Measurements from ENCODE around the gene SMIM36.
"Not testable (repeated sequence)": the region's sequence is repeated elsewhere in the genome, so short reads cannot be mapped to it uniquely, and the experiment has no call there.

SMIM36 gene

GRCh38 chr17:55500103-55500502 lies 11.1 kb downstream of the SMIM36 start:
- no peak for DNase-seq

GRCh38 chr17:55496094-55496881 lies 15.0 kb downstream of the SMIM36 start:
- DNase-seq, result no peak

- DNase-seq, result no peak
Observed at GRCh38 chr17:55495239-55495638, 16.0 kb downstream of the SMIM36 start.

- DNase-seq, result no peak
Observed at GRCh38 chr17:55492781-55493341, 18.4 kb downstream of the SMIM36 start.

- no peak for DNase-seq
Observed at GRCh38 chr17:55490376-55490775, 20.9 kb downstream of the SMIM36 start.

DNA sequence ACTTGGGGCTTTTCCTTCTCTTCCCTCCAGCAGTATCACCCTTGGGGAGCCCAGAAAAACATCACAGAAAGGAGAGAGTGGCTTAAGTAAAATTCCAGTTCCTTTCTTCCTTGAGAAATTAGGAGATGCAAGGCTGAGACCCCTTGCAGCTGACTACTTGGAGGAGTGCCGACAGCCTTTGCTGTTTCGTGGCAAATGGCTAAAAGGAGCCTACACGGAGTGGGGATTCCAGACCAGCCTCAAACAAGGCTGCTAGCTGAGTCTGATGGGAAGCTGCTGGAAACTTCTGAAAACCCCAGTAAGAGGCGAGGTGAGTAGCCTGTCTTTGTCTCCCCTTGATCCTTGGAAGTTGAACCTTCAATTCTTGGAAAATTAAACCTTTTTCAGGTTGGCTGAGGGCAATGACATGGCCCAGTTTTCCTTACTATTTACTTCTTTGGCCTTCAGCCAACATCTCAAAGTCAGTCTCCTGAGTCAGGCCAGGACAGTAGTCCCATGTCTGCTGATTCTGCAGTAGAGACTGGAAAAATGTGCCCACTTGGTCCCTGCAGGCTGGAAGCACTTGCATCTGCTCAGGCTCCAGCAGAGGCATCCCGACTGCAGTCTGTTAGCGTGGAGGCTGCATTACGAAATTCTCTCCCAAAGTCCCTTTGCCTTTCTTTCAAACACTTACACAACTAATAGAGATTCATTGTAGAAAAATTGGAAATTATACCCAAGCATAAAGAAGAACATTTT lies 23.4 kb downstream of the SMIM36 start:
- no peak for DNase-seq

- DNase-seq, result no peak
Observed at GRCh38 chr17:55484575-55484974, 26.7 kb downstream of the SMIM36 start.

DNA sequence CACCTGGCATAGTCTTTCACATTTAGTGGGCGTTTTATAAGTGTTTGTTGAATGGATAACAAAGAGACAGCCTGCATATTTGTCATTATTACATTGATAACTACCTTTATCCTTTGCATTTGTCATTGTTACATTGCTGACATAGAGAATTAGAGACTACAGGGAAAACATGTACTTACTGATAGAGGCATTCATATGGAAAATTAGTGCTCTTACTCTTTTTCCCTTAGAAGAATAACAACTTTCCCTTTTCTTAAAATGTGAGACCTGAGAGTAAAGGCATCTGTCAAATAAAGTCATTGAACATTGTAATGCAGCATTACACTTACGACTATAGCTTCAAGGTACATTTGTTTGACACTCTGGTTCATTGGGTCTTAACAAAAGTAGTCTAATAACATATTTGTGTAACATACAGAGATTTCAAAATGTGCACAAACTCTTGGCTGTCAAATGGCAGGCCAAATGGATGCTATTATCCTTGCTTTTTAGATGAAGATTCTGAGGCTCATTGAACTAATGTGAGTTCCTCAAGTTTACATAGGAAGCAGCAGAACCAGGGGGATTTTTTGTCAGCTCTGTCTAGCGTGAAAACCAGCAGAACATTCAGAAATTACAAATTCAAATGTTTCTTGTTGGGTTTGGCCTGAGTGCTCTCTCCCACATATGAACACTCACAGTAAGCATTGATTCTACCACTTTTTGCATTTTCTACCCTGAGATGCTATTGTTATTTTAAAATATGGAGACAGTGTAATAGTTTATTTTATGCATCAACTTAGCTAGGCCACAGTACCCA lies 28.5 kb downstream of the SMIM36 start:
- DNase-seq, result no peak

DNA sequence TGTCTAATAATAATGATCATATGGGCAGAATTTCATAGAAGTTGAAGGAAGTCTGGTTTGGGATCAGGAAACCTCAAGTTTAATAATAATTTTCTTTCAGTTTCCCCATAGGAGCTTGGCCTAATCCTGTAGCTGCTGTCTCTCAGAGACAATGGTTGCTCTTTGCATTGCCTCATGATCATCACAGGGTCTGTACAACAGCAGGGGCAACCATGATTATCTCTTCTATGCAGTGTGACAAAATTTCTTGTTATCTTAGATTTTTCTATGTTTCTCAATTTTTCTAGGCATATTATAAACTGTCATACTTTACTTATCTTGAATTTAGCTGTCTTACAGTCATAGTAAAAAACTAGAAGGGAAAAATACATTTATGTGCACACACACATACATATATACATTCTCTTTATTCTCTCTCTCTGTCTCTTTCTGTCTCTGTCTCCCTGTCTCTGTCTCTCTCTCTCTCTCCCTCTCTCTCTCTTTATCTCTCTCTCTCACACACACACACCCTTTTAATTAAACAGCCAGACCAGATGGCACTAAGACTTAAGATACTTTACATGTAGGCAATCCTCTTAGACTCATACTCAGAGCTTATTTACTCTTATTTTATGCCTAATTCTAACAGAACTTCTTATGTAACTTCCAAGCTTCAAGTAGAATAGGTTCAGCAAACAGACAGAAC lies 30.5 kb downstream of the SMIM36 start:
- DNase-seq, result no peak

- DNase-seq, result no peak
Observed at GRCh38 chr17:55479903-55480302, 31.3 kb downstream of the SMIM36 start.

- no peak for DNase-seq
Observed at GRCh38 chr17:55478971-55479370, 32.3 kb downstream of the SMIM36 start.

- DNase-seq, result no peak
Observed at GRCh38 chr17:55466671-55467070, 44.6 kb downstream of the SMIM36 start.

DNA sequence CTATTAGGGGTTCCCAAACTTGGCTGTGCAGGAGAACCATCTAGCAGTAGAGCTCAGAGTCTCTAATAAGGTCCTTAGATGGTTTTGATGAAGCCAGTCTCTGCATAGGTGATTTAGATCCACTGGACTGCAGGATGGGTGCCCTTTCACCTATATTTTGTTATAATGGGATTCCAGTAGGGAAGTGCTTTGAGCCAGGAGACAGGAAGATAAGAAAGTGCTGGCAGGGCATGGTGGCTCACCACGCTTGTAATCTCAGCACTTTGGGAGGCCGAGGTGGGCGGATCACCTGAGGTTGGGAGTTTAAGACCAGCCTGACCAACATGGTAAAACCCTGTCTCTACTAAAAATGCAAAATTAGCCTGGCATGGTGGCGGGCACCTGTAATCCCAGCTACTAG lies 45.5 kb downstream of the SMIM36 start:
- DNase-seq, result not testable (repeated sequence)

DNA sequence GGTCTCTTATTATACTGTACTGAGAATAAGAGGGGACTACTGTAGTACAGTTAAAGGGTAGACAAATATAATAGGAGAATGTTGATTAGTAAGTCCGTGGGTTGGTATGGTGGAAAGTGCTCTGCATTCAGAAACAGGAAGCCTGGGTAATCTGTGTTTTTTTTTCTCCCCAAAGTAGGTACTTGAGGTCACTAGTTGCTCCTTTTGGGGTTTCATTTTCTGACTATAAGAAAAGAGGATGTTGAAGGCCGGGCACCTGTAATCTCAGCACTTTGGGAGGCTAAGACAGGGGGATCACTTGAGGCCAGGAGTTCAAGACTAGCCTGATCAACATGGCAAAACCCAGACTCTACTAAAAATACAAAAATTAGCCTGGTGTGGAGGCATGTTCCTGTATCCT lies 47.7 kb downstream of the SMIM36 start:
- no peak for DNase-seq

DNA sequence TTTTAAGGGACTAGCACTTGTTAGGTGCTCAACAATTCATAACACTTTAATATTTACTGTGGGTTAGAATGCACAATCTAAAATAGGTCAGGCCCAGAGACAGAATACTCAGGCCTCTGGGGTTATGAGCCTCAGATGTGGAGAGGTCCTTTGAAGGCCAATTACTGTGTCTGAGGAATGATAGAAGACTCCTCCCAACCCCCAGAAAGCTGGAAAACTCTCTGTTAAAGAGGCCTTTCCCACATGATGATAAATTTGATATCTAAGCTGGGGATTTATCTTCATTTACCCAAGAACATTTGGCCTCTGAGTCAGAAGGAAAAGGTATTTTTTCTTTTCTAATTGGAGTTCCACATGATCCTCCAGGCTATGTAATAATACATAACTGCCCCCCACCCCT lies 48.5 kb downstream of the SMIM36 start:
- no peak for DNase-seq

DNA sequence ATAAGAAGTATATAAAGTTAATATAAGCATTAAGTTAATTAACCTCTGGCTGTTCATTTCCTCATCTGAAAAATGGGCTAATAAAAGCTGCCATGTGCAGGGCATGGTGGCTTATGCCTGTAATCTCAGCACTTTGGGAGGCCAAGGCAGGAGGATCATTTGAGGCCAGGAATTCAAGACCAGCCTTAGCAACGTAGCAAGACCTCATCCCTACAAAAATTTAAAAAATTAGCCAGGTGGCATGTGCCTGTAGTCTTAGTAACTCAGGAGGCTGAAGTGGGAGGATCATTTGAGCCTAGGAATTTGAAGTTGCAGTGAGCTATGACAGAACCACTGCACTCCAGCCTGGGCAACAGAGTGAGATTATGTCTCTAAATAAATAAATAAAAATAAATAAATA lies 49.0 kb downstream of the SMIM36 start:
- no peak for DNase-seq

DNA sequence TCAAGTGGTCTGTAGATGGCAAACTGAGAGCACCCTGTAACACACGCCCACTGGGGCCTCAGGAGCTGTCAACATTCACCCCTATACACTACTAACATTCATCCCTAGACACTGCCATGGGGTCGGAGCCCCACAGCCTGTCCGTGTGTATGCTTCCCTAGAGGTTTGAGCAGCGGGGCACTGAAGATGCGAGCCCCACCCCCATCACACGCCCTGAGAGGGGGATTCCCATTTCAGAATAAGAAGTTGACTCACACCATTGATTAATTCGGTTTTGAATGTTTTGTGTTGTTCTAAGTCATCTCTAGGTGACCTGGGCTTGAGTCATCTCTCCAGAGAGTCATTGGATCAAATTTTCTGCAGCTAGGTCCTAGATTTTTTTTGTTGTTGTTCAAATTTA lies 52.3 kb downstream of the SMIM36 start:
- peak; percentile 88 for DNase-seq

DNA sequence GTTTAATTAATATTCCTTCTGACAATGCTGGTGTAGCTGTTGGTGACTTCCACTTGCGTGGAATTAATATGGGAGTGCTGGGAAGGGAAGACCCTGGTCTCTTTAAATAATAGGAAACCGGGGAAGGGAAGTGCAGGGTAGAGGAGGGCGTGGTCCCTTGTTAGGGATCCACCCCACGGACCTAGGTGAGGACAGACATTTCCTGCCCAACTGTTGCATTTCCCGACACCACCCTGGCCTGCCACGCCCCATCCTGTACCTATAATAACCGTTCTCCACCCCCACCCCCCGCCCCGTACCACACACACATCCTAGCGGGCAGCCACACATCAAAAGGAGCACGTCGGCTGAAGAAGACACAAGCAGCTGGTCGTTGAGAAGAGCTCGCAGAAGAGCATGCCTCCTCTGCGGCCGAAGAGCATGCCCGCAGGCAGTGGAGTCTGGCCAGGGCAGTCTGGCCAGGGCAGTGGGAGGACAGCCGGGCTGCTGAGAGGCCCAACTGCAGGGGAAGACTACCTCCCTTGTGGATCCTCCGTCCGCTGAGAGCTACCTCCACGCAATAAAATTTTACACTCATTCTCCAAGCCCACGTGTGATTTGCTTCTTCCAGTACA lies 52.9 kb downstream of the SMIM36 start:
- no peak for DNase-seq

- no peak for DNase-seq
Observed at GRCh38 chr17:55456307-55457240, 54.7 kb downstream of the SMIM36 start.

DNA sequence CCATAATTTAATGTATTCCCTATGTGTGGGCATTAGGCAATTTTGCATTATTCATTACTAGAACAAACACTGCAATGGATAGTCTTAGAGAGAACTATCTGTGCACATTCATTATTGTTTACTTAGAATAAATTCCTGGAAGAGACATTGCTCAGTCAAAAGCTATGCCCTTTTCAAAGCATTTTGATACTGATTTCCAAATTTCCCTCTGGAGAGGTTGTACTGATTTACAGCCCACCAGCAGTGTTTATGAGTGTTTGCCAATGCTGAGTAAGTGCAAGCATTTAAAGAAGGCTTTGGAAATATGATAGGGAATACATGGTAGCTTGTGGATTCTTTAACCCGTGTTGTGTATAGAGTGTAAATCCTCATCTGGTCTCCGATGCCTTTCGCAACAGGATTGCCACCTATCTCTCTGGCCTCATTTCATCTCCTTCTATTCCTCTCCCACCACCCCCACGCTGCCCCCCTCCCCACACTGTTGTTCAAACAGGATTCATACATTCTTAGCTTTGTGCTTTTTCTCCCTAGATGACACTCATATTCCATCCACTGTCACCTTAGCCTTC lies 56.3 kb downstream of the SMIM36 start:
- DNase-seq, result peak; percentile 40

All from T1000 (cell line).